ENCODE results near the gene AP2S1.
"Not testable (repeated sequence)": the region's sequence is repeated elsewhere in the genome, so short reads cannot be mapped to it uniquely, and the experiment has no call there.

Gene AP2S1

GRCh38 chr19:46850228-46851203, at the start of gene AP2S1:
Gene AP2S1, minus strand, starts transcription at chr19:46850846. Its CDS starts 80 bp downstream, at chr19:46850766.
- H3K9me3 ChIP-seq (ENCODE audit: control insufficient read depth in 1 of 2, low read length in 2 of 2) = no peaks in the 10 kb centered on the region
- H3K27me3 ChIP-seq (ENCODE audit: low read depth, low read length) = no peaks in the 10 kb centered on the region
- peak within 1 kb of the TSS; percentile 84 for H3K27ac ChIP-seq (ENCODE audit: low read length)
- H3K4me3 ChIP-seq (ENCODE audit: low read depth in 1 of 2, low read length in 2 of 2) = peak within 1 kb of the TSS; percentile 74 to 78
- H3K4me1 ChIP-seq (ENCODE audit: control insufficient read depth in 1 of 2, insufficient read depth in 2 of 2, low read length in 2 of 2) = peaks cover 8 to 30% of the 10 kb centered on the region in 2 donors
- H3K36me3 ChIP-seq (ENCODE audit: control insufficient read depth in 1 of 2, insufficient read depth in 2 of 2, low read length in 2 of 2) = no peaks in the 10 kb centered on the region

GRCh38 chr19:46900341-46900740, 49.7 kb upstream of the AP2S1 start:
- Histone ChIP-seq H3K9me3 (ENCODE audit: control insufficient read depth in 1 of 2, low read length in 2 of 2) (no peaks in the 10 kb centered on the region), H3K4me1 (ENCODE audit: control insufficient read depth in 1 of 2, insufficient read depth in 2 of 2, low read length in 2 of 2) (peaks cover 13 to 34% of the 10 kb centered on the region in 2 donors), H3K27ac (ENCODE audit: low read length) (no peak overlapping the region), H3K36me3 (ENCODE audit: control insufficient read depth in 1 of 2, insufficient read depth in 2 of 2, low read length in 2 of 2) (no peaks in the 10 kb centered on the region), H3K4me3 (ENCODE audit: low read depth in 1 of 2, low read length in 2 of 2) (no peak overlapping the region), H3K27me3 (ENCODE audit: low read depth, low read length) (no peaks in the 10 kb centered on the region)

DNA sequence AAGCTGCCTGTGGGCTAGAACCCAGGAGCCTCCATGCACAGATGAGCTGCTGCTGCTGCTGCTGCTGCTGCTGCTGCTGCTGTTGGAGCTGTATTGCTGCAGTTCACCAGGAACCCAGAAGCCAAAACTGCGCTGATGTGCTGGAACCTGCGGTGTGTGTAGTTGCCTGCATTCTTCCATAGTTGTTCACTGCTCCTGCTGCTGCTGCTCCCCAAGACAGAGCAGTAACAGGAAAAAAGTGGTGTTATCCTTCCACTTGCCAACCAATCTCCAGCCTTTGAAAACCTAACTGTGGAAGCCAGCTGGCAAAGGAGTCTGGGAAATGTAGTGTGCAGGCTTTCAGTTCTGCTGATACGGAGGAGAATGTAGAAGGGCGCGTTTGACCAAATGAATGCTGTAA, 48.1 kb upstream of the AP2S1 start:
- H3K9me3 ChIP-seq (ENCODE audit: control insufficient read depth in 1 of 2, low read length in 2 of 2) = no peaks in the 10 kb centered on the region
- H3K27me3 ChIP-seq (ENCODE audit: low read depth, low read length) = no peaks in the 10 kb centered on the region
- H3K4me1 ChIP-seq (ENCODE audit: control insufficient read depth in 1 of 2, insufficient read depth in 2 of 2, low read length in 2 of 2) = peaks cover 11 to 26% of the 10 kb centered on the region in 2 donors
- no peaks in the 10 kb centered on the region for H3K36me3 ChIP-seq (ENCODE audit: control insufficient read depth in 1 of 2, insufficient read depth in 2 of 2, low read length in 2 of 2)
- no peak overlapping the region for H3K27ac ChIP-seq (ENCODE audit: low read length)
- H3K4me3 ChIP-seq (ENCODE audit: low read depth in 1 of 2, low read length in 2 of 2) = no peak overlapping the region

DNA sequence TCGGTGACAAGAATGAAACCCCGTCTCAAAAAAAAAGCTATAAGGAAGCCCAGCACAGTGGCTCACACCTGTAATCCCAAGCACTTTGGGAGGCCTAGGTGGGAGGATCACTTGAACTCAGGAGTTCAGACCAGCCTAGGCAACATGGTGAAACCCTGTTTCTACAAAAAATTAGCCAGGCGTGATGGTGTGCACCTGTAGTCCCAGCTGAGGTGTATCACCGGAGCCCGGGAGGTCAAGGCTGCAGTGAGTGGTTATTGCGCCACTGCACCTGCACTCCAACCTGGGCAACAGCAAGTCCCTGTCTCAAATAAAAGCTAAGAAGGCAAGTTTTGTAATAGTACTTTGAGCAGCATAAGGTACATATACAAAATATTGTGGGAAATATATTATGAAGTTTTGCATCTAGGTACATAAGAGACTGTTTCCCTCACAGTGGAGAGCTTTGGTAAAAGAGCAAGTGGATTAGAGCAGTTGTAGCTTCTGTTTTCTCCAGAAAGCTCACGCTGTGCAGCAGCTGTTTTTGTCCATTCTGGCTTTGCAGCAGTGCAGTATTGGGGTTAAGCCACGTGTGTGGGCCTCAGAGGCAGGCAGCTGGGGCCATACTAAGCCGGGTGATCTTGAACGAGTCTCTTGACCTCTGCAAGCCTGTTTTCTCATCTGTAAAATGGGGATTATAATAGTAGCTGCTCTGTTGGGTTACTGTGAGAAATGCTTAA, 45.6 kb upstream of the AP2S1 start:
- H3K4me3 ChIP-seq (ENCODE audit: low read depth in 1 of 2, low read length in 2 of 2) = no peak overlapping the region
- no peaks in the 10 kb centered on the region for H3K9me3 ChIP-seq (ENCODE audit: control insufficient read depth in 1 of 2, low read length in 2 of 2)
- H3K27ac ChIP-seq (ENCODE audit: low read length) = no peak overlapping the region
- H3K36me3 ChIP-seq (ENCODE audit: control insufficient read depth in 1 of 2, insufficient read depth in 2 of 2, low read length in 2 of 2) = no peaks in the 10 kb centered on the region
- H3K27me3 ChIP-seq (ENCODE audit: low read depth, low read length) = no peaks in the 10 kb centered on the region
- peaks cover 0 to 10% of the 10 kb centered on the region in 2 donors for H3K4me1 ChIP-seq (ENCODE audit: control insufficient read depth in 1 of 2, insufficient read depth in 2 of 2, low read length in 2 of 2)

- peaks cover 0 to 4% of the 10 kb centered on the region in 2 donors for H3K4me1 ChIP-seq (ENCODE audit: control insufficient read depth in 1 of 2, insufficient read depth in 2 of 2, low read length in 2 of 2)
- no peaks in the 10 kb centered on the region for H3K9me3 ChIP-seq (ENCODE audit: control insufficient read depth in 1 of 2, low read length in 2 of 2)
- H3K36me3 ChIP-seq (ENCODE audit: control insufficient read depth in 1 of 2, insufficient read depth in 2 of 2, low read length in 2 of 2) = no peaks in the 10 kb centered on the region
- no peaks in the 10 kb centered on the region for H3K27me3 ChIP-seq (ENCODE audit: low read depth, low read length)
- H3K27ac ChIP-seq (ENCODE audit: low read length) = no peak overlapping the region
- H3K4me3 ChIP-seq (ENCODE audit: low read depth in 1 of 2, low read length in 2 of 2) = no peak overlapping the region
These were observed 41.9 kb upstream of the AP2S1 start for GRCh38 chr19:46892252-46893179.

- H3K4me1 ChIP-seq (ENCODE audit: control insufficient read depth in 1 of 2, insufficient read depth in 2 of 2, low read length in 2 of 2) = peaks cover 0 to 4% of the 10 kb centered on the region in 2 donors
- H3K9me3 ChIP-seq (ENCODE audit: control insufficient read depth in 1 of 2, low read length in 2 of 2) = no peaks in the 10 kb centered on the region
- H3K27me3 ChIP-seq (ENCODE audit: low read depth, low read length) = no peaks in the 10 kb centered on the region
- no peaks in the 10 kb centered on the region for H3K36me3 ChIP-seq (ENCODE audit: control insufficient read depth in 1 of 2, insufficient read depth in 2 of 2, low read length in 2 of 2)
- no peak overlapping the region for H3K4me3 ChIP-seq (ENCODE audit: low read depth in 1 of 2, low read length in 2 of 2)
- no peak overlapping the region for H3K27ac ChIP-seq (ENCODE audit: low read length)
These were observed 40.0 kb upstream of the AP2S1 start for GRCh38 chr19:46890423-46891170.

GRCh38 chr19:46887240-46887782, 36.7 kb upstream of the AP2S1 start:
- peaks cover 0 to 4% of the 10 kb centered on the region in 2 donors for H3K4me1 ChIP-seq (ENCODE audit: control insufficient read depth in 1 of 2, insufficient read depth in 2 of 2, low read length in 2 of 2)
- no peaks in the 10 kb centered on the region for H3K36me3 ChIP-seq (ENCODE audit: control insufficient read depth in 1 of 2, insufficient read depth in 2 of 2, low read length in 2 of 2)
- no peaks in the 10 kb centered on the region for H3K27me3 ChIP-seq (ENCODE audit: low read depth, low read length)
- no peak overlapping the region for H3K27ac ChIP-seq (ENCODE audit: low read length)
- H3K9me3 ChIP-seq (ENCODE audit: control insufficient read depth in 1 of 2, low read length in 2 of 2) = no peaks in the 10 kb centered on the region
- no peak overlapping the region for H3K4me3 ChIP-seq (ENCODE audit: low read depth in 1 of 2, low read length in 2 of 2)

GRCh38 chr19:46886546-46887239, 36.0 kb upstream of the AP2S1 start:
- Histone ChIP-seq H3K4me1 (ENCODE audit: control insufficient read depth in 1 of 2, insufficient read depth in 2 of 2, low read length in 2 of 2) (peaks cover 0 to 4% of the 10 kb centered on the region in 2 donors), H3K4me3 (ENCODE audit: low read depth in 1 of 2, low read length in 2 of 2) (no peak overlapping the region), H3K27me3 (ENCODE audit: low read depth, low read length) (no peaks in the 10 kb centered on the region), H3K27ac (ENCODE audit: low read length) (no peak overlapping the region), H3K36me3 (ENCODE audit: control insufficient read depth in 1 of 2, insufficient read depth in 2 of 2, low read length in 2 of 2) (no peaks in the 10 kb centered on the region), H3K9me3 (ENCODE audit: control insufficient read depth in 1 of 2, low read length in 2 of 2) (no peaks in the 10 kb centered on the region)

- Histone ChIP-seq H3K27ac (ENCODE audit: low read length) (no peak overlapping the region), H3K27me3 (ENCODE audit: low read depth, low read length) (no peaks in the 10 kb centered on the region), H3K36me3 (ENCODE audit: control insufficient read depth in 1 of 2, insufficient read depth in 2 of 2, low read length in 2 of 2) (no peaks in the 10 kb centered on the region), H3K9me3 (ENCODE audit: control insufficient read depth in 1 of 2, low read length in 2 of 2) (no peaks in the 10 kb centered on the region), H3K4me3 (ENCODE audit: low read depth in 1 of 2, low read length in 2 of 2) (no peak overlapping the region), H3K4me1 (ENCODE audit: control insufficient read depth in 1 of 2, insufficient read depth in 2 of 2, low read length in 2 of 2) (no peaks in the 10 kb centered on the region)
These were observed 34.8 kb upstream of the AP2S1 start for GRCh38 chr19:46885411-46885810.

DNA sequence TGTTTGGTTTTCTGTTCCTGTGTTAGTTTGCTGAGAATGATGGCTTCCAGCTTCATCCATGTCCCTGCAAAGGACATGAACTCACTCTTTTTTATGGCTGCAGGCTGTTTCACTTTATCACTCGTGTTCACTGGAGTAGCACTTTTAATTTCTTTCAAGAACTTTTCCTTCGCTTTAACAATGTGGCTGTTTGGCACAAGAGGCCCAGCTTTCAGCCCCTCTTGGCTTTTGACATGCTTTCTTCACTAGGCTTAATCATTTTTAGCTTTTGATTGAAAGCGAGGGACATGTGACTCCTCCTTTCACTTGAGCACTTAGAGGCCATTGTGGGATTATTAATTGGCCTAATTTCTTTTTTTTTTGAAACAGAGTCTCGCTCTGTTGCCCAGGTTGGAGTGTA, 32.1 kb upstream of the AP2S1 start:
- H3K9me3 ChIP-seq (ENCODE audit: control insufficient read depth in 1 of 2, low read length in 2 of 2); H3K27ac ChIP-seq (ENCODE audit: low read length); H3K4me1 ChIP-seq (ENCODE audit: control insufficient read depth in 1 of 2, insufficient read depth in 2 of 2, low read length in 2 of 2): not testable (repeated sequence)

More for the DNA sequence above, 32.1 kb upstream of the AP2S1 start:
- H3K27me3 ChIP-seq (ENCODE audit: low read depth, low read length); H3K4me3 ChIP-seq (ENCODE audit: low read depth in 1 of 2, low read length in 2 of 2); H3K36me3 ChIP-seq (ENCODE audit: control insufficient read depth in 1 of 2, insufficient read depth in 2 of 2, low read length in 2 of 2): not testable (repeated sequence)
